Progenitor cell of endocrine pancreas (in vitro differentiated cells): ENCODE measurements around the gene GNAS-AS1. TPM values are rescaled to one million over a fixed set of nuclear protein-coding genes. Genes with fewer than 3 reads are reported as not detected.
"Not testable (repeated sequence)": the region's sequence is repeated elsewhere in the genome, so short reads cannot be mapped to it uniquely, and the experiment has no call there.

Experiments
- DNase-seq: peaks from one replicate; pipeline ENCODE4 v3.0.0; 2021; ENCODE audit warnings: low spot score; ENCODE audit not compliant: unreplicated experiment
- H3K27ac Mint-ChIP-seq: 2 replicates; pipeline ENCODE4 v1.8.0; 2021; ENCODE audit warnings: mild to moderate bottlenecking, moderate library complexity, mixed read lengths
- H3K27me3 Mint-ChIP-seq: 2 replicates; pipeline ENCODE4 v1.8.0; 2021; ENCODE audit warnings: mixed read lengths
- H3K36me3 Mint-ChIP-seq: 2 replicates; pipeline ENCODE4 v1.8.0; 2022; ENCODE audit warnings: mixed read lengths; ENCODE audit not compliant: insufficient read depth
- H3K4me1 Mint-ChIP-seq: 2 replicates; pipeline ENCODE4 v1.8.0; 2021; ENCODE audit warnings: low read depth, mixed read lengths
- H3K4me3 Mint-ChIP-seq: 2 replicates; pipeline ENCODE4 v1.8.0; 2021; ENCODE audit warnings: low read depth, mild to moderate bottlenecking, moderate library complexity, mixed read lengths
- H3K9me3 Mint-ChIP-seq: 2 replicates; pipeline ENCODE4 v1.8.0; 2021; ENCODE audit warnings: low read depth, mixed read lengths
- total RNA-seq: library from RNA; stranded (reverse); gene quantifications from 2 replicates; pipeline ENCODE4 v1.2.1, GENCODE V29; 2021
- TF ChIP-seq, protein P1 (sequence below): fragments of 200-600 bp; sonication (generic); IDR thresholded peaks from one replicate; pipeline ENCODE4 v1.5.0; 2021; ENCODE audit warnings: antibody characterized with exemption, mild to moderate bottlenecking; ENCODE audit not compliant: unreplicated experiment

Gene GNAS-AS1
- total RNA-seq, 1 donor from 2014 or later: 4.3 TPM

DNA sequence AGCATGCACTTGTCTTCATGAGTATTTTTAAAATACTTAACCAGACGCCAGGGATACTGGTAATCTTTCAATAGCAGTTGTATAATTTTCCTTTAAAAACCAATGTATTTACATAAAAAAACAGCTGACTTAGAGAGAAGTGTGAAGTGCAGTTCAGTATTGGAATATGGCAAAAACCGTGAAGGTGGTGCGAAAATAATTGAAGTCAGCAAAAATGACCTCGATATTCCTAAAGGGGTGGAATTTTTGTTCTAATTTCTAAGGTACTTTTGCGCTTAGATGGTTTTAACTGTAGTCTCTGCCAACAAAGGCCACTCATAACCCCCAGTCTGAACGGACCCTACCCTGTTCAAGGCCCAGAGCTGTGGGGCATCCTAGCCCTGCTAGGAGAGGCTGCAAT lies 25.3 kb downstream of the GNAS-AS1 start:
- Mint-ChIP-seq H3K27ac (no peak overlapping the region), H3K4me3 (no peak overlapping the region), H3K36me3 (peaks cover 12% of the 10 kb centered on the region), H3K27me3 (no peaks in the 10 kb centered on the region), H3K4me1 (no peaks in the 10 kb centered on the region), H3K9me3 (peaks cover 4% of the 10 kb centered on the region)
- TF ChIP-seq, protein P1, sequence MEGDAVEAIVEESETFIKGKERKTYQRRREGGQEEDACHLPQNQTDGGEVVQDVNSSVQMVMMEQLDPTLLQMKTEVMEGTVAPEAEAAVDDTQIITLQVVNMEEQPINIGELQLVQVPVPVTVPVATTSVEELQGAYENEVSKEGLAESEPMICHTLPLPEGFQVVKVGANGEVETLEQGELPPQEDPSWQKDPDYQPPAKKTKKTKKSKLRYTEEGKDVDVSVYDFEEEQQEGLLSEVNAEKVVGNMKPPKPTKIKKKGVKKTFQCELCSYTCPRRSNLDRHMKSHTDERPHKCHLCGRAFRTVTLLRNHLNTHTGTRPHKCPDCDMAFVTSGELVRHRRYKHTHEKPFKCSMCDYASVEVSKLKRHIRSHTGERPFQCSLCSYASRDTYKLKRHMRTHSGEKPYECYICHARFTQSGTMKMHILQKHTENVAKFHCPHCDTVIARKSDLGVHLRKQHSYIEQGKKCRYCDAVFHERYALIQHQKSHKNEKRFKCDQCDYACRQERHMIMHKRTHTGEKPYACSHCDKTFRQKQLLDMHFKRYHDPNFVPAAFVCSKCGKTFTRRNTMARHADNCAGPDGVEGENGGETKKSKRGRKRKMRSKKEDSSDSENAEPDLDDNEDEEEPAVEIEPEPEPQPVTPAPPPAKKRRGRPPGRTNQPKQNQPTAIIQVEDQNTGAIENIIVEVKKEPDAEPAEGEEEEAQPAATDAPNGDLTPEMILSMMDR: no peak
- no peak for DNase-seq

DNA sequence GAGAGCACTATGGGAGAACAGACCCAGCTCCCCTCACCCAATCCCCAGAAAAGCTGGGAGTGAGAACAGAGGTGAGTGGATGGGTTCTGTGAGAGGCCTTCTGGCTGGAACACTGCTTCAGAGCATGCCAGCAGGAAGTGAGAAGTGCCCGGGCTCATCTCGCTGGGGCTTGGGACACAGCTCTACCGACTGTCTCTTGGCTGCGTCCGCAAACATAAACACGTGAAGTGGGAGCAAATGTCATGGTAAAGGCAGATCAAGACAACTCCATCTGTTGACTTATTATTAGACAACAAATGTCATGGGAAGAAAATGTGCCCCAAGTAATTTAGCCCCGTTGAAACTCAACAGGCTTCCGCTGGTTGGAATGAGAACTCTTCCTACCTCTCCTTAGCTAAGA lies 25.9 kb downstream of the GNAS-AS1 start:
- TF ChIP-seq, protein P1: no peak
- Mint-ChIP-seq H3K9me3 (peaks cover 5% of the 10 kb centered on the region), H3K27ac (no peak overlapping the region), H3K36me3 (peaks cover 13% of the 10 kb centered on the region), H3K27me3 (no peaks in the 10 kb centered on the region), H3K4me1 (no peaks in the 10 kb centered on the region), H3K4me3 (no peak overlapping the region)
- no peak for DNase-seq

DNA sequence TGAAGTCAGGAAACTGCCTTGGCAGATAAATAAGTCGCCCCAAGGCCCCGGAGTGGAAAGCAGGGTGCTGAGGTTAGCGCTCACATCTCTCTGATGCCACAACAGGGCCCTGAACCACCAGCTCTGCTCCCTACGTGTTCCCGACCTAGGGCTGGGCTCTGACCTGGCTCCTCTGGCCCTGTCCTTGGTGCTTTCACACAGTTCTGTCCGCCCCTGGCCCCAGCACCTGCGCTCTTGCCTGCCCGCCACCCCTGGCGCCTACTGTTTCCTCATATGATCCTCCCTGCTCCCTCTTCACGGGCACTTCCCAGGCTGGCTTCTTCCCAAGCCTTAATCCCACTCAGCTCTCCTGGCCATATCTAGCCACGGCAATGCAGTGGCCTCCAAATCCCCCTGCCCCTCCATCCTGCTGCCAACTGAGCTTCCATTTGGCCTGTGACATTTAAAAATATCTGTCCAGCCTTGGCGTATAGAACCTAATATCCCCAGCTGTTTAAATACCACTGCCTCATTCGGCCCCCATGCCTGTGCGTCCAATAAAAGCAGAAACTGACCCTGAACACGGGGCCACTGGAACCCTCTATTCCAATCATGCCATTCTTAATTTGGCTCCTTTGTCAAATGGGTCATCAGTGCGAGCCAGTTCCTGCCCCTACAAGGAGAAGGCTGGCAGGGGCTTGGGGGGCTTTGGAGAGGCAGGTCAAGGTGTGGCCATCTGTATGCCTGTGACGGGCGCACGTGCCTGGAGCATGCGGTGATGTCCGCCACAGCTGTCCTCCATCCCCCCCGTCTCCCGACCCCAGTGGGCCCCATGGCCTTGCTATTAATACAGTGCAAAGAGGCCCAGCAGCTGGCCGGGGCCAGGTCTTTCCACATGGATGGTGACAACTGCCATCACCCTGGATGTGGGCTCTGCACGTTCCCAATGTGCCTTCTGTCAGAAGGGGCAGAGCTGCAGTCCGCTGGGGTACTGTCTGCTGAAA lies 27.7 kb downstream of the GNAS-AS1 start:
- TF ChIP-seq, protein P1: no peak
- no peak overlapping the region for H3K27ac Mint-ChIP-seq
- peaks cover 5% of the 10 kb centered on the region for H3K4me1 Mint-ChIP-seq
- H3K36me3 Mint-ChIP-seq: peaks cover 10% of the 10 kb centered on the region
- no peaks in the 10 kb centered on the region for H3K27me3 Mint-ChIP-seq
- no peak overlapping the region for H3K4me3 Mint-ChIP-seq
- peaks cover 5% of the 10 kb centered on the region for H3K9me3 Mint-ChIP-seq
- DNase-seq: no peak

DNA sequence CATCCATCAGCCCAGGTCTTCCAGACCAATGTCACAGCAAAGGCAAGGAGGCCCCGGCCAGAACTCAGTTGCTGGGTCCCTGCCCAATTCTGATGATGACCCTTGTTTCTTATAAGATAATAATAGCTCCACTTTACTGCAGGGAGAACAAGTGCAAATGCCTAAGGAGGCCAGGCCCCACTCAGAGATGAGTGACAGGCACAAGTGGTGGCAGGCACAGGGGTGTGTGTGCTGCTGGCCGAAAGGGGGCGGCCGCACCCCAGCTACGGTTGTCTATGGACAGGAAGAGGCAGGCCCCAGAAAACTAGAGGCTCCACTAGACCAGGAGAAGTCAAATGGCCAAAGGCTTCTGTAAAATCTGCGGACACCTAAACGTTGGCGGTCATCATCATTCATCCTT lies 28.6 kb downstream of the GNAS-AS1 start:
- no peak for DNase-seq
- Mint-ChIP-seq H3K4me3 (no peak overlapping the region), H3K36me3 (peaks cover 10% of the 10 kb centered on the region), H3K9me3 (peaks cover 5% of the 10 kb centered on the region), H3K27me3 (no peaks in the 10 kb centered on the region), H3K27ac (no peak overlapping the region), H3K4me1 (peaks cover 5% of the 10 kb centered on the region)
- TF ChIP-seq, protein P1: no peak

DNA sequence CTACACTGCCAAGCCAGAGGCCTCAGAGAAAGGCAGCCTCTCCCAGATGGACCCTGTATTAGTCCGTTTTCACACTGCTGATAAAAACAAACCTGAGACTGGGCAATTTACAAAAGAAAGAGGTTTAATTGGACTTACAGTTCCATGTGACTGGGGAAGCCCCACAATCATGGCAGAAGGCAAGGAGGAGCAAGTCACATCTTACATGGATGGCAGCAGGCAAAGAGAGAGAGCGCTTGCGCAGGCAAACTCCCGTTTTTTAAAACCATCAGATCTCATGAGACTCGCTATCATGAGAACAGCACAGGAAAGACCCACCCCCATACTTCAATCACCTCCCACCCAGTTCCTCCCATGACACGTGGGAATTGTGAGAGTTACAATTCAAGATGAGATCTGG lies 30.2 kb downstream of the GNAS-AS1 start:
- H3K36me3 Mint-ChIP-seq: peaks cover 10% of the 10 kb centered on the region
- not testable (repeated sequence) for H3K9me3 Mint-ChIP-seq, DNase-seq, H3K4me1 Mint-ChIP-seq, H3K4me3 Mint-ChIP-seq, H3K27me3 Mint-ChIP-seq, H3K27ac Mint-ChIP-seq

DNA sequence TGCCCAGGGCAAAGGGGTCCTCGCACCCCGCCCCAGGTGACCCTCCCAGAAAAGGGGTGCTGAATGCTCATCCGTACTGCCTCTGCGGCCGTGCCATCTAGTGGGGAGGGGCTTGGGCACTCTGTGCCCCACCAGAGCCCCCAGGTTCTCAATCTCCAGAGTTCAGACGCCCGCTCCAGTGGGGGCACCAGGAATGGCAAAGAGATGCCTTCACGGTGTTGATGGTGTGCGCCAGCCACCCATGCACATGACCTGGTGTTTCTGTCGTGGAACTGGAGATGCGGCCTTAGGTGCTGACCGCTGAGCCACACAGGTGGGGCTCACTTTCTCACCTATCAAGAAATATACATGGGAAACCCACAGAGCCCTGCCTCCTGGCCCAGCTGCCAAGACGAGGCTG lies 30.8 kb downstream of the GNAS-AS1 start:
- Mint-ChIP-seq H3K4me1 (peaks cover 5% of the 10 kb centered on the region), H3K9me3 (peaks cover 5% of the 10 kb centered on the region), H3K36me3 (peaks cover 10% of the 10 kb centered on the region), H3K27ac (no peak overlapping the region), H3K27me3 (no peaks in the 10 kb centered on the region), H3K4me3 (no peak overlapping the region)
- no peak for DNase-seq
- TF ChIP-seq, protein P1: no peak
